CD14-positive monocyte (primary cell): ENCODE results near the gene CECR2. TPM values are rescaled to one million over a fixed set of nuclear protein-coding genes. Genes with fewer than 3 reads are reported as not detected.

ENCODE experiments used
- DNase-seq, 3 donors: peaks; one replicate each; pipeline ENCODE4 v3.0.0-alpha.2; 2011 to 2022
- H2AFZ ChIP-seq: 2 replicates; pipeline ENCODE4 v1.6.0; 2012; ENCODE audit warnings: mild to moderate bottlenecking, low read depth, low read length, inconsistent platforms; ENCODE audit not compliant: insufficient read depth, poor library complexity, severe bottlenecking
- H3K27ac ChIP-seq, 2 donors: 1 replicate in 1 of 2; 2 replicates in 1 of 2; pipeline ENCODE4 v1.5.1; 2012 to 2013; ENCODE audit warnings: low read length in 2 of 2, control low read depth in 1 of 2, inconsistent platforms in 1 of 2, low read depth in 1 of 2, mild to moderate bottlenecking in 1 of 2
- H3K27me3 ChIP-seq, 2 donors: one replicate each; pipeline versions ENCODE4 v1.6.0 to v1.6.1; 2011 to 2013; ENCODE audit warnings: low read length in 2 of 2; ENCODE audit not compliant: control insufficient read depth in 2 of 2, insufficient read depth in 2 of 2
- H3K36me3 ChIP-seq, 2 donors: replicated peaks in 1 of 2; 1 replicate in 1 of 2; 2 replicates in 1 of 2; pipeline versions ENCODE4 v1.5.1 to v1.6.1; 2012 to 2013; ENCODE audit warnings: low read length in 2 of 2, control low read depth in 1 of 2, inconsistent platforms in 1 of 2, mild to moderate bottlenecking in 1 of 2; ENCODE audit not compliant: insufficient read depth in 2 of 2, control insufficient read depth in 1 of 2
- H3K4me1 ChIP-seq, 2 donors: 1 replicate in 1 of 2; 2 replicates in 1 of 2; pipeline versions ENCODE4 v1.5.1 to v1.6.1; 2012 to 2013; ENCODE audit warnings: low read length in 2 of 2, control low read depth in 1 of 2, inconsistent platforms in 1 of 2, mild to moderate bottlenecking in 1 of 2, moderate library complexity in 1 of 2; ENCODE audit not compliant: insufficient read depth in 2 of 2, control insufficient read depth in 1 of 2
- H3K4me2 ChIP-seq: replicated peaks from 2 replicates; pipeline ENCODE3; 2012; ENCODE audit warnings: low read length, moderate library complexity, mild to moderate bottlenecking; ENCODE audit not compliant: poor library complexity, severe bottlenecking; ENCODE audit errors: extremely low read depth
- H3K4me3 ChIP-seq, 3 experiments: fragments of 200-600 bp in 1 of 3; sonication (generic) in 1 of 3; replicated peaks in 1 of 3; 1 replicate in 2 of 3; 2 replicates in 1 of 3; pipeline ENCODE4 v1.5.1; 2011 to 2013; ENCODE audit warnings: low read length in 3 of 3, mild to moderate bottlenecking in 3 of 3, control low read depth in 2 of 3, low read depth in 2 of 3, inconsistent platforms in 1 of 3, moderate library complexity in 1 of 3
- H3K79me2 ChIP-seq: 2 replicates; pipeline ENCODE4 v1.6.0; 2012; ENCODE audit warnings: mild to moderate bottlenecking, control low read depth, inconsistent platforms, low read length, moderate library complexity; ENCODE audit not compliant: insufficient read depth
- H3K9ac ChIP-seq: 2 replicates; pipeline ENCODE4 v1.6.0; 2017; ENCODE audit warnings: low read length, mild to moderate bottlenecking; ENCODE audit not compliant: insufficient read depth, poor library complexity, severe bottlenecking
- H3K9me3 ChIP-seq, 2 donors: replicated peaks in 1 of 2; 1 replicate in 1 of 2; 2 replicates in 1 of 2; pipeline versions ENCODE4 v1.5.1 to v1.6.1; 2012 to 2013; ENCODE audit warnings: low read length in 2 of 2, control low read depth in 1 of 2; ENCODE audit not compliant: control insufficient read depth in 1 of 2, insufficient read depth in 1 of 2
- H4K20me1 ChIP-seq: 2 replicates; pipeline ENCODE4 v1.6.0; 2012; ENCODE audit warnings: mild to moderate bottlenecking, low read length, control low read depth, moderate library complexity; ENCODE audit not compliant: insufficient read depth
- H3K27ac Mint-ChIP-seq, 7 donors: one replicate each; pipeline ENCODE4 v1.8.0; 2020; ENCODE audit warnings: mild to moderate bottlenecking in 7 of 7, mixed read lengths in 7 of 7, moderate library complexity in 6 of 7, inconsistent platforms in 2 of 7
- H3K27me3 Mint-ChIP-seq, 3 donors: one replicate each; pipeline ENCODE4 v1.8.0; 2021 to 2022; ENCODE audit warnings: low read depth in 3 of 3, mild to moderate bottlenecking in 3 of 3, mixed read lengths in 3 of 3, moderate library complexity in 3 of 3, inconsistent platforms in 1 of 3
- H3K36me3 Mint-ChIP-seq, 2 donors: one replicate each; pipeline ENCODE4 v1.8.0; 2020; ENCODE audit warnings: mixed read lengths in 2 of 2, inconsistent platforms in 1 of 2, mild to moderate bottlenecking in 1 of 2
- H3K4me1 Mint-ChIP-seq: one replicate; pipeline ENCODE4 v1.8.0; 2020; ENCODE audit warnings: mild to moderate bottlenecking, mixed read lengths
- H3K4me3 Mint-ChIP-seq, 2 donors: one replicate each; pipeline ENCODE4 v1.8.0; 2020; ENCODE audit warnings: mild to moderate bottlenecking in 2 of 2, mixed read lengths in 2 of 2, moderate library complexity in 1 of 2
- H3K9me3 Mint-ChIP-seq, 7 donors: one replicate each; pipeline ENCODE4 v1.8.0; 2020 to 2022; ENCODE audit warnings: mixed read lengths in 7 of 7, mild to moderate bottlenecking in 6 of 7, moderate library complexity in 6 of 7, inconsistent platforms in 2 of 7
- WGBS: methylation state at CpG from one replicate; pipeline ENCODE4 v1.1.5; 2013; ENCODE audit warnings: missing lambda C conversion rate; ENCODE audit not compliant: insufficient coverage; 5-methylcytosine and 5-hydroxymethylcytosine counted together
- intact Hi-C, 2 donors: fragments of 100-400 bp; cut with micrococcal nuclease; formaldehyde crosslinking; loops; one replicate each; pipeline versions ENCODE4 v1.15.0 to v1.15.1; 2023
- polyA plus RNA-seq, 3 donors: library from polyadenylated mRNA; depleted of rRNA in 1 of 3; unstranded in 2 of 3; stranded (reverse) in 1 of 3; fragments of 300-500 nt in 2 of 3; fragments of >200 nt in 1 of 3; fragmentation: Illumina TruSeq in 2 of 3; gene quantifications; 1 replicate in 2 of 3; 2 replicates in 1 of 3; pipeline ENCODE4 v1.2.3, GENCODE V29; 2012 to 2021
- TF ChIP-seq, protein P1 (sequence below): fragments of 200-600 bp; IDR thresholded peaks from one replicate; pipeline ENCODE4 v1.8.0; 2022; ENCODE audit warnings: antibody characterized with exemption, mild to moderate bottlenecking

Gene CECR2
- polyA plus RNA-seq, 3 donors, result 0.02 to 0.29 (median 0.24) TPM

DNA sequence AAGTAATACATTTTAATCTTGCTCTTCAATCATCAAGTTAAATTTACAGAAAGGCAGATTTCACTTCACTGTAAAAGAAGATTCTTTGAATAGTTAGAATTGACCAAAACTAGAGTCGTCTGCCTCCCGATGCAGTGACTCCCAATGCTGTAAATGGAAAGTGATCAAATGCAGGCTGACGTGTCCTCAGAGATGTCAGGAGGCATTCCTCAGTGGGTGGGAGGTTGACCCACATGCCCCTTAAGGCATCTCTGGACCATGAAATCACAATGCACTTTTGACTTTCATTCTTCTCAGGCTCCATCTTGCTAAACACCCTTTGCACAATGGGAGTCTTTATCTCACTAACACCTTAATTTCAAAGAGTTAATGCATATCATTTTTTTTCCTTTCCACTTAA is 19.0 kb upstream of the CECR2 start:
- no peaks in the 10 kb centered on the region for H3K9me3 ChIP-seq
- 100% methylated on average over 3 of the region's 3 CpGs for WGBS
- no peaks in the 10 kb centered on the region for H3K36me3 Mint-ChIP-seq

DNA sequence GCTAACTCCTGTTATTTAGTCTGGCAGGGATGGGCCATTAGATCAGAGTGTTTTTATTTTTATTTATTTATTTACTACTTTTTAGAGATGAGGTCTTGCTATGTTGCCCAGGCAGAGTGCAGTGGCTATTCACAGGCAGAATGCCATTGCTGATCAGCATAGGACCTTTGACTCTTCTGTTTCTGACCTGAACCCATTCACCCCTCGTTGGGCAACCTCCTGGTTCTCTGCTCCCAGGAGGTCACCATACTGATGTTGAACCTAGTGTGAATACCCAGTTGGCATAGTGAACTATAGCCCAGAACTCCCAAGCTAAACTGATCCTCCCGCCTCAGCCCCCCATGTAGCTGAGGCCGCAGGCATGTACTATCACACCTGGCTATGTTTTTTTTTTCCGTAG is 16.5 kb upstream of the CECR2 start:
- Mint-ChIP-seq H3K4me3 (no peak overlapping the region), H3K9me3 (peaks cover 0 to 3% (median 0%) of the 10 kb centered on the region in 7 donors), H3K27me3 (peaks cover 6 to 17% (median 9%) of the 10 kb centered on the region in 3 donors), H3K4me1 (no peaks in the 10 kb centered on the region), H3K27ac (no peak overlapping the region), H3K36me3 (no peaks in the 10 kb centered on the region)
- H3K36me3 ChIP-seq, result no peaks in the 10 kb centered on the region
- H3K9me3 ChIP-seq, result no peaks in the 10 kb centered on the region
- TF ChIP-seq, protein P1, sequence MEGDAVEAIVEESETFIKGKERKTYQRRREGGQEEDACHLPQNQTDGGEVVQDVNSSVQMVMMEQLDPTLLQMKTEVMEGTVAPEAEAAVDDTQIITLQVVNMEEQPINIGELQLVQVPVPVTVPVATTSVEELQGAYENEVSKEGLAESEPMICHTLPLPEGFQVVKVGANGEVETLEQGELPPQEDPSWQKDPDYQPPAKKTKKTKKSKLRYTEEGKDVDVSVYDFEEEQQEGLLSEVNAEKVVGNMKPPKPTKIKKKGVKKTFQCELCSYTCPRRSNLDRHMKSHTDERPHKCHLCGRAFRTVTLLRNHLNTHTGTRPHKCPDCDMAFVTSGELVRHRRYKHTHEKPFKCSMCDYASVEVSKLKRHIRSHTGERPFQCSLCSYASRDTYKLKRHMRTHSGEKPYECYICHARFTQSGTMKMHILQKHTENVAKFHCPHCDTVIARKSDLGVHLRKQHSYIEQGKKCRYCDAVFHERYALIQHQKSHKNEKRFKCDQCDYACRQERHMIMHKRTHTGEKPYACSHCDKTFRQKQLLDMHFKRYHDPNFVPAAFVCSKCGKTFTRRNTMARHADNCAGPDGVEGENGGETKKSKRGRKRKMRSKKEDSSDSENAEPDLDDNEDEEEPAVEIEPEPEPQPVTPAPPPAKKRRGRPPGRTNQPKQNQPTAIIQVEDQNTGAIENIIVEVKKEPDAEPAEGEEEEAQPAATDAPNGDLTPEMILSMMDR, result no peak
- H3K4me2 ChIP-seq, result no peak overlapping the region
- H3K4me1 ChIP-seq, result no peaks in the 10 kb centered on the region
- H3K79me2 ChIP-seq, result no peaks in the 10 kb centered on the region
- peaks cover 0 to under 1% of the 10 kb centered on the region in 2 donors for H3K27me3 ChIP-seq
- WGBS, result 94% methylated on average over 4 of the region's 4 CpGs
- H2AFZ ChIP-seq, result no peak overlapping the region
- intact Hi-C loops, result no loop called here
- no peak overlapping the region for H3K4me3 ChIP-seq
- no peak overlapping the region for H3K27ac ChIP-seq
- H3K9ac ChIP-seq, result no peak overlapping the region
- H4K20me1 ChIP-seq, result no peaks in the 10 kb centered on the region
- no peak for DNase-seq

More for the DNA sequence above, 19.0 kb upstream of the CECR2 start:
- no peaks in the 10 kb centered on the region for H3K4me1 ChIP-seq
- H3K4me3 Mint-ChIP-seq, result no peak overlapping the region
- DNase-seq, result no peak
- H3K27me3 Mint-ChIP-seq, result peaks cover 5 to 12% (median 10%) of the 10 kb centered on the region in 3 donors
- H3K9ac ChIP-seq, result no peak overlapping the region
- no peaks in the 10 kb centered on the region for H4K20me1 ChIP-seq
- H3K79me2 ChIP-seq, result no peaks in the 10 kb centered on the region
- H3K36me3 ChIP-seq, result no peaks in the 10 kb centered on the region
- no peak overlapping the region for H3K4me3 ChIP-seq
- H3K27ac Mint-ChIP-seq, result peak overlapping the region in 2 of 7 donors; percentile 16 to 36
- H3K4me1 Mint-ChIP-seq, result no peaks in the 10 kb centered on the region
- no peak overlapping the region for H3K27ac ChIP-seq
- intact Hi-C loops, result no loop called here
- TF ChIP-seq, protein P1, result no peak
- H3K27me3 ChIP-seq, result peaks cover 0 to 3% of the 10 kb centered on the region in 2 donors
- no peak overlapping the region for H3K4me2 ChIP-seq
- H2AFZ ChIP-seq, result no peak overlapping the region
- peaks cover 0 to 4% (median 0%) of the 10 kb centered on the region in 7 donors for H3K9me3 Mint-ChIP-seq
